ENCODE measurements around the gene NDUFAF7.
"Not testable (repeated sequence)": the region's sequence is repeated elsewhere in the genome, so short reads cannot be mapped to it uniquely, and the experiment has no call there.

Gene NDUFAF7

GRCh38 chr2:37201208-37201607 is 30.2 kb upstream of the NDUFAF7 start:
- Histone ChIP-seq H3K9me3 (peaks cover 0 to 10% (median 5%) of the 10 kb centered on the region in 3 donors), H3K27ac (no peak overlapping the region), H3K4me1 (peaks cover 0 to 17% (median 6%) of the 10 kb centered on the region in 4 donors), H3K36me3 (peaks cover 57 to 65% (median 57%) of the 10 kb centered on the region in 3 donors), H3K4me3 (no peak overlapping the region), H3K27me3 (no peaks in the 10 kb centered on the region)
- TF ChIP-seq CTCF (IDR thresholded peaks at IDR 0.05): no peak
- DNase-seq: no peak
- intact Hi-C loops (cut with DNase I; ENCODE audit: low total_unique reads): no loop called here

GRCh38 chr2:37201766-37202165 is 29.7 kb upstream of the NDUFAF7 start:
- Histone ChIP-seq H3K9me3 (peaks cover 0 to 10% (median 7%) of the 10 kb centered on the region in 3 donors), H3K27me3 (no peaks in the 10 kb centered on the region), H3K4me1 (peaks cover 0 to 17% (median 6%) of the 10 kb centered on the region in 4 donors), H3K27ac (no peak overlapping the region), H3K36me3 (peaks cover 62 to 71% (median 63%) of the 10 kb centered on the region in 3 donors), H3K4me3 (no peak overlapping the region)
- TF ChIP-seq CTCF (IDR thresholded peaks at IDR 0.05): no peak
- intact Hi-C loops (cut with DNase I; ENCODE audit: low total_unique reads): no loop called here
- no peak for DNase-seq

DNA sequence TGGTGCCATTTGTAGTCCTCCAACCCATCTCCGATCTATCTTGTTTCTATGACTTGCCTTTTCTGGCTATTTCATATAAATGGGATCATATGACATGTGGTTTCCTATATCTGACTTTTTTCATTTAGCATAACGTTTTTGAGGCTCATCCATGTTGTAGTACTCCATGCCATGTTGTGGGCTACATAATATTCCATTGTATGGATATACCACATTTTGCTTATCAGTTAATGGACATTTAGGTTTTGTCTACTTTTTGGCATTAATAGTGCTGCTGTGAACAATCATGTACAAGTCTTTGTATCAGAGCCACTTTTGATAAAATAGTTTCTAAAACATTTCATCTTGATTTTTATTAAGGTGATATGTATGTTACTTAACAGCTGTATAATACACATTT is 27.8 kb upstream of the NDUFAF7 start:
- Histone ChIP-seq H3K36me3 (peaks cover 81 to 88% (median 82%) of the 10 kb centered on the region in 3 donors), H3K4me1 (peaks cover 0 to 3% (median 0%) of the 10 kb centered on the region in 4 donors), H3K4me3 (no peak overlapping the region), H3K27ac (no peak overlapping the region), H3K27me3 (no peaks in the 10 kb centered on the region), H3K9me3 (peaks cover 0 to 24% (median 11%) of the 10 kb centered on the region in 3 donors)
- DNase-seq: no peak
- intact Hi-C loops (cut with DNase I; ENCODE audit: low total_unique reads): no loop called here
- TF ChIP-seq CTCF (IDR thresholded peaks at IDR 0.05): no peak

- intact Hi-C loops (cut with DNase I; ENCODE audit: low total_unique reads); H3K27ac ChIP-seq; H3K4me1 ChIP-seq; H3K27me3 ChIP-seq; H3K4me3 ChIP-seq; DNase-seq: not testable (repeated sequence)
- H3K9me3 ChIP-seq: peaks cover 6 to 37% (median 12%) of the 10 kb centered on the region in 3 donors
- H3K36me3 ChIP-seq: peaks cover 96% of the 10 kb centered on the region in 3 donors
Measured at GRCh38 chr2:37205071-37205661, 26.3 kb upstream of the NDUFAF7 start.

- Histone ChIP-seq H3K27me3 (no peaks in the 10 kb centered on the region), H3K27ac (no peak overlapping the region), H3K4me1 (no peaks in the 10 kb centered on the region), H3K4me3 (no peak overlapping the region), H3K36me3 (peaks cover 96 to 97% (median 97%) of the 10 kb centered on the region in 3 donors), H3K9me3 (peaks cover 6 to 40% (median 12%) of the 10 kb centered on the region in 3 donors)
- TF ChIP-seq CTCF (IDR thresholded peaks at IDR 0.05): no peak
- no peak for DNase-seq
- intact Hi-C loops (cut with DNase I; ENCODE audit: low total_unique reads): no loop called here
Measured at GRCh38 chr2:37205689-37206341, 25.6 kb upstream of the NDUFAF7 start.

GRCh38 chr2:37206760-37207159 is 24.7 kb upstream of the NDUFAF7 start:
- H3K27me3 ChIP-seq; intact Hi-C loops (cut with DNase I; ENCODE audit: low total_unique reads): not testable (repeated sequence)
- H3K36me3 ChIP-seq: peaks cover 96 to 97% (median 97%) of the 10 kb centered on the region in 3 donors

More at GRCh38 chr2:37206760-37207159, 24.7 kb upstream of the NDUFAF7 start:
- H3K27ac ChIP-seq, H3K4me3 ChIP-seq, DNase-seq, H3K4me1 ChIP-seq: not testable (repeated sequence)
- peaks cover 6 to 40% (median 12%) of the 10 kb centered on the region in 3 donors for H3K9me3 ChIP-seq
